A172 (cell line): Measurements from ENCODE around the gene ST3GAL5. TPM values are rescaled to one million over a fixed set of nuclear protein-coding genes. Genes with fewer than 3 reads are reported as not detected.

Experiments
- DNase-seq: peaks from one replicate; pipeline ENCODE4 v3.0.0-alpha.2; 2015; ENCODE audit warnings: low spot score
- total RNA-seq: library from RNA; depleted of rRNA; stranded (reverse); fragments of >200 nt; shearing (Covaris generic); gene quantifications from 2 replicates; pipeline ENCODE4 v1.2.3, GENCODE V29; 2014

The ST3GAL5 gene
- total RNA-seq, 1 experiment from 2014 or later: 18.7 TPM

- DNase-seq: no peak
Observed at GRCh38 chr2:85866165-85866659, 22.6 kb downstream of the ST3GAL5 start.

- no peak for DNase-seq
Observed at GRCh38 chr2:85865539-85866164, 23.1 kb downstream of the ST3GAL5 start.

GRCh38 chr2:85864654-85865053 lies 24.1 kb downstream of the ST3GAL5 start:
- no peak for DNase-seq

GRCh38 chr2:85862426-85862825 lies 26.4 kb downstream of the ST3GAL5 start:
- no peak for DNase-seq

- DNase-seq: no peak
Observed at GRCh38 chr2:85861650-85862049, 27.1 kb downstream of the ST3GAL5 start.

- no peak for DNase-seq
Observed at GRCh38 chr2:85861180-85861579, 27.6 kb downstream of the ST3GAL5 start.

- no peak for DNase-seq
Observed at GRCh38 chr2:85858841-85859240, 29.9 kb downstream of the ST3GAL5 start.

- DNase-seq: no peak
Observed at GRCh38 chr2:85854897-85855296, 33.9 kb downstream of the ST3GAL5 start.

- no peak for DNase-seq
Observed at GRCh38 chr2:85854166-85854509, 34.7 kb downstream of the ST3GAL5 start.

GRCh38 chr2:85853499-85854165 lies 35.2 kb downstream of the ST3GAL5 start:
- no peak for DNase-seq

GRCh38 chr2:85852937-85853498 lies 35.8 kb downstream of the ST3GAL5 start:
- DNase-seq: no peak

GRCh38 chr2:85852152-85852840 lies 36.5 kb downstream of the ST3GAL5 start:
- no peak for DNase-seq

- peak; percentile 14 for DNase-seq
Observed at GRCh38 chr2:85851253-85852151, 37.3 kb downstream of the ST3GAL5 start.

GRCh38 chr2:85850451-85850850 lies 38.3 kb downstream of the ST3GAL5 start:
- no peak for DNase-seq

GRCh38 chr2:85847051-85847588 lies 41.7 kb downstream of the ST3GAL5 start:
- no peak for DNase-seq

GRCh38 chr2:85846411-85846810 lies 42.4 kb downstream of the ST3GAL5 start:
- DNase-seq: peak; percentile 19

- DNase-seq: no peak
Observed at GRCh38 chr2:85844486-85844885, 44.3 kb downstream of the ST3GAL5 start.

- no peak for DNase-seq
Observed at GRCh38 chr2:85843543-85843942, 45.2 kb downstream of the ST3GAL5 start.

- DNase-seq: no peak
Observed at GRCh38 chr2:85840091-85840490, 48.7 kb downstream of the ST3GAL5 start.

- no peak for DNase-seq
Observed at GRCh38 chr2:85839461-85839860, 49.3 kb downstream of the ST3GAL5 start.

- no peak for DNase-seq
Observed at GRCh38 chr2:85838641-85839040, 50.1 kb downstream of the ST3GAL5 start.
